ENCODE data around the gene CRLF1. TPM values are rescaled to one million over a fixed set of nuclear protein-coding genes. Genes with fewer than 3 reads are reported as not detected.

The CRLF1 gene
- 10 to 100 TPM in 1 of 5 donors, 1 to 10 TPM in 3, not detected in 1; 2.6 to 12.6 (median 5.6) TPM for total RNA-seq
- 10 to 100 TPM; 12.3 to 15.9 (median 14.2) TPM for polyA plus RNA-seq
- long read RNA-seq, donor 1 = 0 reads
- long read RNA-seq, donor 2 = 0 reads
- long read RNA-seq, donor 3 = 0 reads
- long read RNA-seq, donor 4 = 0 reads
- long read RNA-seq, donor 5, partial matches to known transcripts = 12 of 53 reads
- long read RNA-seq, donor 5, other reads (novel, unspliced or antisense) = 40 of 53 reads
- long read RNA-seq, donor 6 = 0 reads
- long read RNA-seq, donor 7 = 0 reads
- long read RNA-seq, donor 8, partial matches to known transcripts = 36 of 67 reads
- long read RNA-seq, donor 8, other reads (novel, unspliced or antisense) = 31 of 67 reads
- long read RNA-seq, donor 9, partial matches to known transcripts = 24 of 44 reads
- long read RNA-seq, donor 9, other reads (novel, unspliced or antisense) = 20 of 44 reads
- long read RNA-seq, donor 10 = 0 reads

GRCh38 chr19:18606281-18607225 is at the start of gene CRLF1:
CRLF1 (minus strand) TSS chr19:18606799; CDS start chr19:18606656, 143 bp downstream.
- WGBS, 5 donors = 1 to 2% (median 2%) methylated on average over 13 to 106 of the region's 116 CpGs
- peaks cover 57 to 96% (median 90%) of the 10 kb centered on the region in 3 donors for H3K27me3 ChIP-seq
- H3K27ac ChIP-seq = no peak within 1 kb of the TSS
- H3K4me1 ChIP-seq = peaks cover 34 to 49% (median 48%) of the 10 kb centered on the region in 4 donors
- intact Hi-C loops (cut with DNase I; ENCODE audit: low total_unique reads) = no loop called here
- peak within 1 kb of the TSS; percentile 20 to 39 (median 32) for H3K4me3 ChIP-seq
- H3K9me3 ChIP-seq = no peaks in the 10 kb centered on the region
- TF ChIP-seq POLR2AphosphoS5 (IDR thresholded peaks at IDR 0.05) (no peak), CTCF (IDR thresholded peaks at IDR 0.05) (no peak), POLR2A (IDR thresholded peaks at IDR 0.05) (no peak), EP300 (IDR thresholded peaks at IDR 0.05) (no peak)
- no peak for DNase-seq
- no peaks in the 10 kb centered on the region for H3K36me3 ChIP-seq

GRCh38 chr19:18655173-18655844 is 48.7 kb upstream of the CRLF1 start:
- 92 to 97% (median 96%) methylated on average over 10 to 13 of the region's 13 CpGs for WGBS, 5 donors
- intact Hi-C loops (cut with DNase I; ENCODE audit: low total_unique reads) = no loop called here
- H3K4me3 ChIP-seq = no peak overlapping the region
- TF ChIP-seq POLR2AphosphoS5 (IDR thresholded peaks at IDR 0.05) (no peak), EP300 (IDR thresholded peaks at IDR 0.05) (no peak), POLR2A (IDR thresholded peaks at IDR 0.05) (no peak), CTCF (IDR thresholded peaks at IDR 0.05) (no peak)
- H3K27me3 ChIP-seq = no peaks in the 10 kb centered on the region
- DNase-seq = no peak
- peaks cover 13 to 57% (median 40%) of the 10 kb centered on the region in 4 donors for H3K4me1 ChIP-seq
- H3K9me3 ChIP-seq = no peaks in the 10 kb centered on the region
- H3K27ac ChIP-seq = no peak overlapping the region
- no peaks in the 10 kb centered on the region for H3K36me3 ChIP-seq

- no peak for DNase-seq
- intact Hi-C loops (cut with DNase I; ENCODE audit: low total_unique reads) = no loop called here
- H3K27me3 ChIP-seq = no peaks in the 10 kb centered on the region
- H3K9me3 ChIP-seq = no peaks in the 10 kb centered on the region
- no peak overlapping the region for H3K4me3 ChIP-seq
- H3K4me1 ChIP-seq = peaks cover 21 to 57% (median 38%) of the 10 kb centered on the region in 4 donors
- WGBS, 5 donors = 95 to 98% (median 96%) methylated on average over 7 of the region's 7 CpGs
- H3K27ac ChIP-seq = no peak overlapping the region
- TF ChIP-seq POLR2A (IDR thresholded peaks at IDR 0.05) (no peak), POLR2AphosphoS5 (IDR thresholded peaks at IDR 0.05) (no peak), EP300 (IDR thresholded peaks at IDR 0.05) (no peak)
- H3K36me3 ChIP-seq = no peaks in the 10 kb centered on the region
Observed at GRCh38 chr19:18654469-18654868, 47.9 kb upstream of the CRLF1 start.

GRCh38 chr19:18653853-18654252 is 47.3 kb upstream of the CRLF1 start:
- no peak for TF ChIP-seq CTCF (IDR thresholded peaks at IDR 0.05)
- no peak for TF ChIP-seq EP300 (IDR thresholded peaks at IDR 0.05)
- no peak for TF ChIP-seq POLR2A (IDR thresholded peaks at IDR 0.05)
- TF ChIP-seq POLR2AphosphoS5 (IDR thresholded peaks at IDR 0.05) = no peak
- peaks cover 25 to 57% (median 41%) of the 10 kb centered on the region in 4 donors for H3K4me1 ChIP-seq
- H3K36me3 ChIP-seq = no peaks in the 10 kb centered on the region
- no peak overlapping the region for H3K27ac ChIP-seq
- intact Hi-C loops (cut with DNase I; ENCODE audit: low total_unique reads) = no loop called here
- no peak overlapping the region for H3K4me3 ChIP-seq
- no peaks in the 10 kb centered on the region for H3K27me3 ChIP-seq
- no peak for DNase-seq
- WGBS, 5 donors = 96 to 100% (median 100%) methylated on average over 1 of the region's 1 CpG
- H3K9me3 ChIP-seq = no peaks in the 10 kb centered on the region

Measured in stomach (tissue), 19 donors.